EH (cell line): ENCODE data around the gene NTMT1.
A peak's percentile ranks its signal among the peaks of the same experiment; 100 is the strongest.
"Not testable (repeated sequence)": the region's sequence is repeated elsewhere in the genome, so short reads cannot be mapped to it uniquely, and the experiment has no call there.

Experiments used
- DNase-seq: peaks from one replicate; pipeline ENCODE4 v3.0.0-alpha.2; 2015; ENCODE audit warnings: low read depth

The NTMT1 gene, protein sequence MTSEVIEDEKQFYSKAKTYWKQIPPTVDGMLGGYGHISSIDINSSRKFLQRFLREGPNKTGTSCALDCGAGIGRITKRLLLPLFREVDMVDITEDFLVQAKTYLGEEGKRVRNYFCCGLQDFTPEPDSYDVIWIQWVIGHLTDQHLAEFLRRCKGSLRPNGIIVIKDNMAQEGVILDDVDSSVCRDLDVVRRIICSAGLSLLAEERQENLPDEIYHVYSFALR

GRCh38 chr9:129626079-129626624 is at the start of gene NTMT1:
TSS of gene NTMT1 (plus strand) at chr9:129626163. CDS start at chr9:129632704, 6,541 bp downstream.
- DNase-seq = peak; percentile 84

- peak; percentile 84 for DNase-seq
These were observed 49.1 kb upstream of the NTMT1 start for GRCh38 chr9:129576546-129577543.

DNA sequence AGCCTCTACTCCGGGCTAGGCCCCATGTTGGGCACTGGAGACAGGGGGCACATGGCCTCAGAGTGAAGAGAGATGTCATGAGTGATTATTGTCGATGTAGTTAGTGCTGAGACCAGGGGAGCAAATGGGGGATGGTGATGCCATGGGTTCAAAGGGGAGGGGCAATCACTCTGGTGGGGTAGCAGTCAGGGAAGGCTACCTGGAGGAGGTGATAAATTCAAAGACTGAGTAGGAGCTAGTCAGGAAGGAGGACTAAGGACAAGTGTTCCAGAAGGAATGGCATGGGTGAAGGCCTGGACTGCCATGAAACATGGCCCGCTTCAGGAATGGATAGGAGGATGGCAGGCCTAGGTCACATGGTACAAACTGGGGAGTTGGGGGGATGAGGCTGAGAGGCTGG is 46.7 kb upstream of the NTMT1 start:
- no peak for DNase-seq

- DNase-seq = no peak
These were observed 45.6 kb upstream of the NTMT1 start for GRCh38 chr9:129580211-129580915.

DNA sequence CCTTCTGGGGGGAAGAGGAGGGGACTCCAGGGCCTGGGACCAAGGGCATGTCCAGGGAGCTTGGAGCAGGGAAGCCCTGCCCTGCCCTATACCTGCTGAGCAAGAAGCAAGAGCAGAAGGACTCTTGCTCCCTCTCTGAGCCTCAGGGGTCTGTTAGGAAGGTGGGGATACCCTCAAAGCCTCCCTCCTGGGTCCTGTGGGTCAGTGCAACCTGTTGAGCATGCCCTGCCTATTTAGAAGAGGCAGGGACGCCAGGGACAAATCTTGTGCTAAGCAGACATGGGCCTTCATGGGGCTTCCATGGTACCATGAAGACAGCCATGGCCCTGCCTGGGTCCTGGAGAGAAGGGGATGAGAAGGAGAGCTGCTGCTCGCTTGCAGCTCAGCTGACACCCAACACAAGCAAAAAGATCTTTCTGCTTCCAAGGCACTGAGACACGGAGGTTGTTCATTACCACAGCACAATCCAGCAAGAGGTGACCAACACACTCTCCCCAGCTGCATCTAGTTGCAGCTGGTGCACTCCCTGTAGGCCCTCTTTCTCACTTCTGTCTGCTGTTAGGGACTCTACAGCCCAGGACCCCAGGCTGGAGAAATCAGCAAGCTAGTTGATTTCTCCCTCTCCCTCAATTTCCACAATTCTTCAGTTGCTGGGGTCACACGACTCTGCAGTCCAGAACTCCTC is 44.3 kb upstream of the NTMT1 start:
- DNase-seq = no peak

DNA sequence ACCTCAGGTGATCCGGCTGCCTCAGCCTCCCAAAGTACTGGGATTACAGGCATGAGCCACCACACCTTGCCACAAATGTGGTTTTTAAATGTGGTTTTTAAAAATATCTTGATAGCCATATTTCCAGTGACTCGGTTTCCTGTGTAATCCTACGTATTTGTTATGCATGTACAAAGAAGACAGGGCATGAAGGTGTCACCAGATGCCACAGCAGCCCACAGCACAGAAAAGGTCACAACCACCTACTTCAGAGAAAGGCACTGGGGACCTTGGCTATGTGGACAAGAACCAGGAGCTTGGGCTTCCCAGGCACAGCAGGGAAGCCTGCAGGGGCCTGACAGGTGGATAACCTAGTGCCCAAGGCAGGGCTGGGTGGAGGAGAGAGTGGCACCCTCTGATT is 43.1 kb upstream of the NTMT1 start:
- DNase-seq = no peak

DNA sequence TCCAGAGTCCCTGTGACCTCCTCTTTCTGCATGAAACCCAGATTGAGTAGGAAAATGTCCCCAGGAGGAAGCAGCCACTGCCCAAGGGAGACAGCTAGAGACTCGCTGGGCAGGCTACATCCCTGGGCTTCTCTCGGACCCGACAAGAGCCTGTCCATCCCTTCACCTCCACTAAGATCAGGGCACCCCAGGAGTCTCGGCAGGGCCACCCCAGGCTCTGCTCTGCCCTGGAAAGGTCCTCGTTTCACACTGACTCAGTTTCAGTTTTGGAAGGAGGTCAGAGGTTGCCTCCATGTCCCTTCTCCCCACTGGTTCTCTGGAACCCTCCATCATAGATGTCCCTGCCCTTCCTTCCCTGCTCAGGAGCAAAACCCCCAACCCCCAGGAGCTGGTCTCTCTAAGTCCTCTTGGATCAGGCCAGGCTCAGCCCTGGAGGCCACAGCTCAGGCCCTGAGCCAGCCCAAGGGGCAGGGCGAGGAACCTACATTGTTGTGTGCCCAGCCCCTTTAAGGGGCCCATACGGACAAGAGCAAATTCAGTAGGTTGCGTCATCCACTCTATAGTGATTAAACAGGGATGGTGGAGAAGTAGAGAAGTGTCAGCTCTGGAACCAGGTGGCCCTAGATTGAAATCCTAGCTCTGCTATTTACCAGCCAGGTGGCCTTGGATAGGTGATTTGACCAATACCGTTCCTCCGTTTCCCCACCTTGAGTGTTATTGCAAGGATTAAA is 42.5 kb upstream of the NTMT1 start:
- no peak for DNase-seq

DNA sequence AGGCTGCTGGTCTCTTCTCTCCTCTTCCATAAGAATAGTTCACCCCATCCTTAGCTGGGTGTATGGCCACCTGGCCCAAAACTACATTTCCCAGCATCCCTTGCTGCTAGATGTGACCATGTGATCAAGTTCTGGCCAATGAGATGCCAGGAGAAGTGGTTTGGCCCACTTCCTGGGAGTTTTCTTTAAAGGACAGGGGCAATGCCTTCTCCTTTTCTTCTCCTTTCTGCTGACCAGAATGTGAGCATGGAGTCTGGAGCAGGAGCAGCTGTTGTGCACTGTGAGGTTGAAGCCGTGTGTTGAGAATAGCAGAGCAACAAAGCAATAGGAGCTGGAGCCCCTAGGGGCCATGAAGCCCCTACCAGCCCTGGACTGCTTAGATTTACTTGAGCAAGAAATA is 41.8 kb upstream of the NTMT1 start:
- DNase-seq = peak; percentile 89

- DNase-seq = no peak
These were observed 40.6 kb upstream of the NTMT1 start for GRCh38 chr9:129585352-129585751.

- DNase-seq = no peak
These were observed 39.7 kb upstream of the NTMT1 start for GRCh38 chr9:129586245-129586644.

DNA sequence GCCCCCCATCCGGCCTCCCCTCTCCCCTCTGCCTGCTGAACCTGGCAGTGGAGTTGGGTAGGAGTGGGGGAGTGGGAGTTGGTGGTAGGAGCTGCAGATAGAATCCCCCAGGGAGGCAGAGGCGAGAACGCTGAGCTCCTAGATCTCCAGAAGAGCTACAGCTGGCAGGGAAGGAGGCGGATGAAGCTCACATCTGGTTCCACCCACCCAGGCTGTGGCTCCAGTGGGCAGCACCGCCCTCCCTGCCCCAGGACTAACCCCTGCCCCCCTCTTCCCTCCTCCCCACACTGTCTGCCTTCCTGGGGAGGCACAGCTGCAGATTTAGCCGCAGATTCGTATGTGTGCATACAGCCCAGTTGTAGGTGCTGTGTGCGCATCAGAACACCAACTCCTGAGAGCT is 39.3 kb upstream of the NTMT1 start:
- no peak for DNase-seq

DNA sequence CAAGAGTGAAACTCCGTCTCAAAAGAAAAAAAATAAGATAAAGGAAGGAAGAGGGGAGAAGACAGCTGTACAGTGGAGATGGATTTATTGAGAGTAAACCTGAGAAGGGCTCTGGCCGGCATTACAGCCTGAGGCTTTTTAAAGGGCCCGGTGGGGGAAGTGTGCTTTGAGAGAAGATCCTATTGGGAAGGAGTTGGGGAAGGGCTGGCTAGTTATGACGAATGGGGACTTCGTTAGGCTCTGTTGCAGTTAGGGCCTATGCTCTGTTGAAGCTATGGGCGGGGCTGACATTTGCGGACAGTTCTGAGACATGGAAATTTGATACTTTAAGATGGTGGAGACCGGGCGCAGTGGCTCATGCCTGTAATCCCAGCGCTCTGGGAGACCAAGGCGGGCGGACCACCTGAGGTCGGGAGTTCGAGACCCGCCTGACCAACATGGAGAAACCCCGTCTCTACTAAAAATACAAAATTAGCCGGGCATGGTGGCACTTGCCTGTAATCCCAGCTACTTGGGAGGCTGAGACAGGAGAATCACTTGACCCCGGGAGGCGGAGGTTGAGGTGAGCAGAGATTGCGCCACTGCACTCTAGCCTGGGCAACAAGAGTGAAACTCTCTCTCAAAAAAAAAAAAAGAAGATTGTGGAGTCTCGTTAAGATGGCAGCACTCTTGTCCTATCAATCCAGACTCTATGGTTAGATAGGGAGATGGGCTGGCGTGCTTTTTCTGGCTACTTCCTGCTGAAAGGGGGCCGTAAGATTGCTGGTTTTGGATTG is 38.3 kb upstream of the NTMT1 start:
- DNase-seq = no peak

DNA sequence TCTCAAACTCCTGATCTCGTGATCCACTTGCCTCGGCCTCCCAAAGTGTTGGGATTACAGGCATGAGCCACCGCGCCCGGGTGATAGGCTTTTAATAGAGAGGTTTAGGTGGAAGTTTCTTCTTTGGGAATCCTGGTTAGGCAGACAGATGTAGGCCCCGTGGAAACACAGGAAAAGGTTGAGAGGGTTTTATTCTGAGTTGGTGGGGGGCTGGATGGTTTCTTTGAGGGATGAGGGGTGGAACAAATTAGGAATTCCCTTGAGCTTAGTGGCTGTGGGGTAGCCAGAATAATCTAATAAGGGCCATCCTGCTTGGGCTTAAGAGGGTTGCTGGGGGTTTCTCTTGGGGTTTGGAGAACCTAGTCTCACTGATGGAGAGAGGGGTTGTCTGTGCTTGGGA is 35.5 kb upstream of the NTMT1 start:
- no peak for DNase-seq

DNA sequence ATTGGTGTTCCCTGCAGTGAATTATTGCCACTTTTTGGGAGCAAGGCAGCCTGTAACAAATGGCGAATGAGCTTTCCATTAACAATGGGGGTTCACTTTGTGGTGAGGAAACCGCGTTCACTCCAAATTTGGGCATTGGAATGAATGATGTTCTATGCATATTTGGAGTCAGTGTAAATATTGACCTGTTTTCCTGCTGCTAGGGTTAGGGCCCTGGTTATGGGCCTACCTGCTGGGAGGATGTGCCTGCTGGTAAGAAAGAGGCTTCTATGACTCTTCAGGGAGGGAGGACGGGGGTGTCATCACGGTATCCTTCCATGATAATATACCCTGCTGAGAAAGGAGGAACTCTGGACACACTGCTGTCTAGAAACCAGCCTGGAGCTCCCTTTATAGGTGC is 34.0 kb upstream of the NTMT1 start:
- no peak for DNase-seq

DNA sequence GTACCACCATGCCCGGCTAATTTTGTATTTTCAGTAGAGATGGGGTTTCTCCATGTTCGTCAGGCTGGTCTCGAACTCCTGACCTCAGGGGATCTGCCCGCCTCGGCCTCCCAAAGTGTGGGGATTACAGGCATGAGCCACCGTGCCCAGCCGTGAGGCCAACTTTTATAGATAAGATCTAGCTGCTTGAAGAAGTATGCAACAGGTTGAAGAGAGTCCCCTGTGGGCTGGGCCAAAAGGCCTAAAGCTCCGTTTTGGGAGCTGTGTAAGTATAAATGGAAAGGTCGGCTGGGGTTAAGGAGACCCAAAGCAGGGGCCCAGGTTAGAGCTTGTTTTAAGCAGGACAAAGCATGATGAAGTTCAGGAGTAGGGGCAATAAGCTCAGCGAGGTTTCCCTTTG is 33.2 kb upstream of the NTMT1 start:
- not testable (repeated sequence) for DNase-seq

DNA sequence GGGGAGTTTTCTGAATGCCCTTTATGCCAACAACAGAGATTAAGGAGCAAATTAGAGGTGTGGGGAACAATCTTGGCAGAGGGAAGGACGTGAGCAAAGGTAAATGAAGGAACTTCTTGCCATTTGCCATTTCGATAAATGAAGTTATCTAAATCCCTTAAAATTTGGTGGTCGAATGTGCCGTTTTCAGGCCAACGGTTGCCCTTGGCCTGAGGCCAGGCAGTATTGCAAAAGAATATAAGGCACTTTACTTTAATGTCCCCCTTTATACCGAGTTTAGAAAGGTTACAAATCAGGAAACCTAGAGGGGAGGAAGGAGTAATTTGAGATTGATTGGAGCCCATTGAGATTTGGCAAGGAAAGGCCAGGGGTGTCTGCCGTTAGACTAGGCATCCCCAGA is 31.3 kb upstream of the NTMT1 start:
- no peak for DNase-seq

DNA sequence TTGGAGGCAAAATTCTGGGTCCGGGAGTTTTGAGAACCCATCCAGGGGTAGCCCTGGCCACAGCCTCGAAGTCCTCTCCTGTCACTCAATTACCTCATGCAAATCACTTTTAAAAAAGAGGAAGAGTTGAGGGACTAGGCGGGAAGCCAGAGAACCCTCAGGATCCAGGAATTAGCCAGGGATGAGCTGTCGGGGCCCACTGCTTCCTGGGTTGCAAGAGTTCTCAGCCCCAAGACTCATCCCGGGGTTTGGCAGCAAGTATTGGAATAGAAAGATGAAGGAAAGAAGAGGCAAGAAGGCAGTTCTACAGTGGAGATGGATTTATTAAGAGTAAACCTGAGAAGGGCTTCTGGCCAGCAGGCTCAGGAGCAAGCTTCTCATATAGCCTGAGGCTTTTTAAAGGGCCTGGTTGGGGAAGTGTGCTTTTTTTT is 30.6 kb upstream of the NTMT1 start:
- peak; percentile 76 for DNase-seq

- DNase-seq = no peak
These were observed 29.9 kb upstream of the NTMT1 start for GRCh38 chr9:129595903-129596540.

- peak; percentile 89 for DNase-seq
These were observed 29.2 kb upstream of the NTMT1 start for GRCh38 chr9:129596541-129597331.
